ENCODE measurements around the gene MYT1.

DNA sequence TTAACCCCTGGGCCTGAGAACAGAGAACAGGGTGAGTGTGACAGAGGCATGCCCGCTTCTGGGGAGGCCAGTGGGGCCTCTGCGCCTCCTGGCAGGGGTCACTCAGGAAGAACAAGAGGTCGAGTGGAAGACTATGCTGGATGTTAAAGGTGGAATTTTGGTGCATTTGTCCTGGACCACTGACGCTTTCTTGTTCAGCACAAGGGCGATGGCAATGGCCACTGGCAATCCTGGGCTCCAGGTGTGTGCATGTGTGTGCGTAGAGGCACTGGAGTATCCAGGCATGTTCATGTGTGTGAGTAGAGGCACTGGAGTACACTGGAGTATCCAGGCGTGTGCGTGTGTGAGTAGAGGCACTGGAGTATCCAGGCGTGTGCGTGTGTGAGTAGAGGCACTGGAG is 33.4 kb upstream of the MYT1 start:
- TF ChIP-seq, protein P1, sequence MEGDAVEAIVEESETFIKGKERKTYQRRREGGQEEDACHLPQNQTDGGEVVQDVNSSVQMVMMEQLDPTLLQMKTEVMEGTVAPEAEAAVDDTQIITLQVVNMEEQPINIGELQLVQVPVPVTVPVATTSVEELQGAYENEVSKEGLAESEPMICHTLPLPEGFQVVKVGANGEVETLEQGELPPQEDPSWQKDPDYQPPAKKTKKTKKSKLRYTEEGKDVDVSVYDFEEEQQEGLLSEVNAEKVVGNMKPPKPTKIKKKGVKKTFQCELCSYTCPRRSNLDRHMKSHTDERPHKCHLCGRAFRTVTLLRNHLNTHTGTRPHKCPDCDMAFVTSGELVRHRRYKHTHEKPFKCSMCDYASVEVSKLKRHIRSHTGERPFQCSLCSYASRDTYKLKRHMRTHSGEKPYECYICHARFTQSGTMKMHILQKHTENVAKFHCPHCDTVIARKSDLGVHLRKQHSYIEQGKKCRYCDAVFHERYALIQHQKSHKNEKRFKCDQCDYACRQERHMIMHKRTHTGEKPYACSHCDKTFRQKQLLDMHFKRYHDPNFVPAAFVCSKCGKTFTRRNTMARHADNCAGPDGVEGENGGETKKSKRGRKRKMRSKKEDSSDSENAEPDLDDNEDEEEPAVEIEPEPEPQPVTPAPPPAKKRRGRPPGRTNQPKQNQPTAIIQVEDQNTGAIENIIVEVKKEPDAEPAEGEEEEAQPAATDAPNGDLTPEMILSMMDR (conservative IDR thresholded peaks at IDR 0.05), result no peak
- TF ChIP-seq EZH2 (IDR thresholded peaks at IDR 0.05; ENCODE audit: low read depth), result no peak

All from PC-9 (cell line).